Upper lobe of left lung (tissue), 4 donors: ENCODE results near the gene BANF1.

Experiments used
- EP300 ChIP-seq, 4 donors: sonication (generic); formaldehyde crosslinking; IDR thresholded peaks; one replicate each; pipeline ENCODE4 v1.5.1; 2017; ENCODE audit warnings: antibody characterized with exemption in 4 of 4, control low read depth in 2 of 4
- POLR2A ChIP-seq, 4 donors: fragments of 450-650 bp; IDR thresholded peaks; one replicate each; pipeline ENCODE4 v1.5.1; 2016 to 2017; ENCODE audit warnings: antibody characterized with exemption in 4 of 4, mild to moderate bottlenecking in 2 of 4
- POLR2AphosphoS5 ChIP-seq, 2 donors: sonication (generic); formaldehyde crosslinking; IDR thresholded peaks; one replicate each; pipeline ENCODE4 v1.5.1; 2017; ENCODE audit warnings: antibody characterized with exemption in 2 of 2
- TF ChIP-seq, protein P1 (sequence below), 6 experiments: fragments of 450-650 bp in 4 of 6; fragments of 200-600 bp in 2 of 6; sonication (generic) in 2 of 6; IDR thresholded peaks; one replicate each; pipeline ENCODE4 v1.5.1; 2016 to 2019; ENCODE audit warnings: antibody characterized with exemption in 6 of 6

GRCh38 chr11:66015454-66015881 lies 13.2 kb downstream of the BANF1 start:
- TF ChIP-seq POLR2A (IDR thresholded peaks at IDR 0.05) (no peak), EP300 (IDR thresholded peaks at IDR 0.05) (no peak), POLR2AphosphoS5 (IDR thresholded peaks at IDR 0.05) (no peak)
- TF ChIP-seq, protein P1, sequence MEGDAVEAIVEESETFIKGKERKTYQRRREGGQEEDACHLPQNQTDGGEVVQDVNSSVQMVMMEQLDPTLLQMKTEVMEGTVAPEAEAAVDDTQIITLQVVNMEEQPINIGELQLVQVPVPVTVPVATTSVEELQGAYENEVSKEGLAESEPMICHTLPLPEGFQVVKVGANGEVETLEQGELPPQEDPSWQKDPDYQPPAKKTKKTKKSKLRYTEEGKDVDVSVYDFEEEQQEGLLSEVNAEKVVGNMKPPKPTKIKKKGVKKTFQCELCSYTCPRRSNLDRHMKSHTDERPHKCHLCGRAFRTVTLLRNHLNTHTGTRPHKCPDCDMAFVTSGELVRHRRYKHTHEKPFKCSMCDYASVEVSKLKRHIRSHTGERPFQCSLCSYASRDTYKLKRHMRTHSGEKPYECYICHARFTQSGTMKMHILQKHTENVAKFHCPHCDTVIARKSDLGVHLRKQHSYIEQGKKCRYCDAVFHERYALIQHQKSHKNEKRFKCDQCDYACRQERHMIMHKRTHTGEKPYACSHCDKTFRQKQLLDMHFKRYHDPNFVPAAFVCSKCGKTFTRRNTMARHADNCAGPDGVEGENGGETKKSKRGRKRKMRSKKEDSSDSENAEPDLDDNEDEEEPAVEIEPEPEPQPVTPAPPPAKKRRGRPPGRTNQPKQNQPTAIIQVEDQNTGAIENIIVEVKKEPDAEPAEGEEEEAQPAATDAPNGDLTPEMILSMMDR (IDR thresholded peaks at IDR 0.05): no peak
